Measurements from ENCODE around the gene SOAT2. TPM values are rescaled to one million over a fixed set of nuclear protein-coding genes. Genes with fewer than 3 reads are reported as not detected.

The SOAT2 gene
- total and polyA plus RNA-seq, 2 donors (not counting 3 experiments of a cell fraction or from before 2014, with no cell fraction given), result not detected

- CTCF ChIA-PET, result interaction anchor here (6.4 kb wide), 1 partner anchor 8 kb away, joined by 91 read pairs; no protein-coding TSS in a partner anchor
- no peak overlapping the region for H3K27ac ChIP-seq (ENCODE audit: insufficient read depth, low read depth, low read length)
- TF ChIP-seq CTCF (IDR thresholded peaks at IDR 0.05; ENCODE audit: extremely low read depth in 1 of 2, insufficient read depth in 1 of 2, low read depth in 1 of 2, low read length in 2 of 2) (no peak), POLR2A (IDR thresholded peaks at IDR 0.05; ENCODE audit: low read depth, low read length) (no peak), MYC (IDR thresholded peaks at IDR 0.05; ENCODE audit: low read depth, low read length) (no peak)
- peaks cover 0 to 22% of the 10 kb centered on the region in 2 experiments for H3K36me3 ChIP-seq (ENCODE audit: control insufficient read depth in 2 of 2, extremely low read depth in 1 of 2, insufficient read depth in 2 of 2, low read length in 2 of 2)
- H3K79me2 ChIP-seq (ENCODE audit: control insufficient read depth, insufficient read depth, low read length), result peaks cover 11% of the 10 kb centered on the region
- no peak overlapping the region for H3K9ac ChIP-seq (replicated peaks; ENCODE audit: extremely low read depth, insufficient read depth, low read length)
- no peaks in the 10 kb centered on the region for H3K9me1 ChIP-seq (replicated peaks; ENCODE audit: control insufficient read depth, extremely low read depth, insufficient read depth, low read length)
- POLR2A ChIA-PET, result no interaction called here
- H3K4me1 ChIP-seq (ENCODE audit: control insufficient read depth, extremely low read depth, insufficient read depth, low read length), result peaks cover 25% of the 10 kb centered on the region
- FAIRE-seq, result no peak
- no peak overlapping the region for H3K4me3 ChIP-seq (replicated peaks in 1 of 3; ENCODE audit: insufficient read depth in 1 of 3, low read depth in 1 of 3, low read length in 3 of 3)
- no peak overlapping the region for H2AFZ ChIP-seq (ENCODE audit: low read depth, low read length)
- dilution Hi-C loops (cut with MboI; ENCODE audit: extremely low pct_ligation_motif_present, low sequenced_read_pairs) (no loop called here), intact Hi-C loops (cut with micrococcal nuclease) (no loop called here)
- no peak overlapping the region for H3K4me2 ChIP-seq (ENCODE audit: insufficient read depth, low read length)
- H4K20me1 ChIP-seq (replicated peaks; ENCODE audit: control insufficient read depth, extremely low read depth, insufficient read depth, low read length), result no peaks in the 10 kb centered on the region
- H3K9me3 ChIP-seq (replicated peaks; ENCODE audit: control insufficient read depth, insufficient read depth, low read length), result no peaks in the 10 kb centered on the region
- DNase-seq (ENCODE audit: low read depth, low spot score), result no peak
- H3K27me3 ChIP-seq (ENCODE audit: control insufficient read depth in 2 of 2, insufficient read depth in 2 of 2, low read length in 2 of 2), result no peaks in the 10 kb centered on the region
- no TSS peak for BruUV-seq (replicated peaks)
These were observed 28.3 kb upstream of the SOAT2 start for GRCh38 chr12:53074999-53075370.

GRCh38 chr12:53076461-53076860 is 26.8 kb upstream of the SOAT2 start:
- H3K9me1 ChIP-seq (replicated peaks; ENCODE audit: control insufficient read depth, extremely low read depth, insufficient read depth, low read length), result no peaks in the 10 kb centered on the region
- H3K9me3 ChIP-seq (replicated peaks; ENCODE audit: control insufficient read depth, insufficient read depth, low read length), result no peaks in the 10 kb centered on the region
- H3K4me3 ChIP-seq (replicated peaks in 1 of 3; ENCODE audit: insufficient read depth in 1 of 3, low read depth in 1 of 3, low read length in 3 of 3), result no peak overlapping the region
- CTCF ChIA-PET, result interaction anchor here (0.6 to 6.4 kb wide), 3 partner anchors 10 to 121 kb away, joined by 3 to 91 read pairs (median 3); no protein-coding TSS in a partner anchor
- FAIRE-seq (no peak), DNase-seq (ENCODE audit: low read depth, low spot score) (no peak)
- H3K4me1 ChIP-seq (ENCODE audit: control insufficient read depth, extremely low read depth, insufficient read depth, low read length), result peaks cover 24% of the 10 kb centered on the region
- TF ChIP-seq MYC (IDR thresholded peaks at IDR 0.05; ENCODE audit: low read depth, low read length) (no peak), POLR2AphosphoS5 (IDR thresholded peaks at IDR 0.05; ENCODE audit: insufficient read depth, low read depth, low read length) (no peak), EZH2 (IDR thresholded peaks at IDR 0.05; ENCODE audit: borderline replicate concordance, low read depth, low read length, severe bottlenecking) (no peak), JUN (IDR thresholded peaks at IDR 0.05; ENCODE audit: borderline replicate concordance, insufficient read depth, insufficient read length, low read depth) (no peak), MAX (IDR thresholded peaks at IDR 0.05; ENCODE audit: insufficient read depth, insufficient read length) (no peak), GATA2 (IDR thresholded peaks at IDR 0.05; ENCODE audit: insufficient read depth, insufficient read length, low read depth, low read length) (no peak), CTCF (IDR thresholded peaks at IDR 0.05; ENCODE audit: extremely low read depth in 1 of 2, insufficient read depth in 1 of 2, low read depth in 1 of 2, low read length in 2 of 2) (no peak), POLR2A (IDR thresholded peaks at IDR 0.05; ENCODE audit: low read depth, low read length) (no peak), FOS (IDR thresholded peaks at IDR 0.05; ENCODE audit: borderline replicate concordance, insufficient read depth, low read length) (no peak)
- no TSS peak for BruUV-seq (replicated peaks)
- POLR2A ChIA-PET, result interaction anchor here (0.6 kb wide), 1 partner anchor 145 kb away, joined by 5 read pairs; no protein-coding TSS in a partner anchor
- dilution Hi-C loops (cut with MboI; ENCODE audit: extremely low pct_ligation_motif_present, low sequenced_read_pairs), result no loop called here
- intact Hi-C loops (cut with micrococcal nuclease), result no loop called here
- no peak overlapping the region for H3K27ac ChIP-seq (ENCODE audit: insufficient read depth, low read depth, low read length)
- H3K9ac ChIP-seq (replicated peaks; ENCODE audit: extremely low read depth, insufficient read depth, low read length), result no peak overlapping the region
- H3K27me3 ChIP-seq (ENCODE audit: control insufficient read depth in 2 of 2, insufficient read depth in 2 of 2, low read length in 2 of 2), result no peaks in the 10 kb centered on the region
- H3K79me2 ChIP-seq (ENCODE audit: control insufficient read depth, insufficient read depth, low read length), result peaks cover 11% of the 10 kb centered on the region
- H3K4me2 ChIP-seq (ENCODE audit: insufficient read depth, low read length), result no peak overlapping the region
- peaks cover 0 to 22% of the 10 kb centered on the region in 2 experiments for H3K36me3 ChIP-seq (ENCODE audit: control insufficient read depth in 2 of 2, extremely low read depth in 1 of 2, insufficient read depth in 2 of 2, low read length in 2 of 2)
- no peaks in the 10 kb centered on the region for H4K20me1 ChIP-seq (replicated peaks; ENCODE audit: control insufficient read depth, extremely low read depth, insufficient read depth, low read length)
- no peak overlapping the region for H2AFZ ChIP-seq (ENCODE audit: low read depth, low read length)

All from endothelial cell of umbilical vein (primary cell).